Peyer's patch (tissue), 4 donors: ENCODE measurements around the gene HOXD11. TPM values are rescaled to one million over a fixed set of nuclear protein-coding genes. Genes with fewer than 3 reads are reported as not detected.

Source experiments
- DNase-seq, 3 donors: peaks; one replicate each; pipeline ENCODE4 v3.0.0-alpha.2; 2017 to 2019
- H3K27ac ChIP-seq, 4 donors: fragments of 200-600 bp; sonication (generic); one replicate each; pipeline ENCODE4 v1.5.1; 2016 to 2019
- H3K27me3 ChIP-seq, 2 donors: fragments of 200-600 bp; sonication (generic); one replicate each; pipeline ENCODE4 v1.5.1; 2019
- H3K36me3 ChIP-seq, 3 donors: fragments of 200-600 bp; sonication (generic); one replicate each; pipeline ENCODE4 v1.5.1; 2016 to 2019
- H3K4me1 ChIP-seq, 4 donors: fragments of 200-600 bp; sonication (generic); one replicate each; pipeline ENCODE4 v1.5.1; 2016 to 2019
- H3K4me3 ChIP-seq, 4 donors: fragments of 200-600 bp; sonication (generic); 1 replicate in 3 of 4; 2 replicates in 1 of 4; pipeline ENCODE4 v1.5.1; 2016 to 2019; ENCODE audit warnings: mild to moderate bottlenecking in 1 of 4
- H3K9me3 ChIP-seq, 4 donors: fragments of 200-600 bp; sonication (generic); one replicate each; pipeline ENCODE4 v1.5.1; 2016 to 2019; ENCODE audit warnings: mild to moderate bottlenecking in 1 of 4
- CTCF ChIP-seq, 6 experiments: fragments of 450-650 bp in 4 of 6; fragments of 200-600 bp in 2 of 6; sonication (generic) in 1 of 6; IDR thresholded peaks; one replicate each; pipeline ENCODE4 v1.5.1; 2017 to 2019; ENCODE audit warnings: antibody characterized with exemption in 6 of 6, mild to moderate bottlenecking in 3 of 6, moderate library complexity in 1 of 6
- POLR2A ChIP-seq, 2 donors: fragments of 450-650 bp; IDR thresholded peaks; one replicate each; pipeline ENCODE4 v1.5.1; 2017; ENCODE audit warnings: antibody characterized with exemption in 2 of 2, mild to moderate bottlenecking in 2 of 2, moderate library complexity in 2 of 2
- total RNA-seq, 4 donors: library from RNA; depleted of rRNA; stranded (reverse); fragments of >200 nt; gene quantifications; one replicate each; pipeline ENCODE4 v1.1.0, GENCODE V29; 2016

HOXD11 gene
- total RNA-seq, 4 donors from 2014 or later = not detected

DNA sequence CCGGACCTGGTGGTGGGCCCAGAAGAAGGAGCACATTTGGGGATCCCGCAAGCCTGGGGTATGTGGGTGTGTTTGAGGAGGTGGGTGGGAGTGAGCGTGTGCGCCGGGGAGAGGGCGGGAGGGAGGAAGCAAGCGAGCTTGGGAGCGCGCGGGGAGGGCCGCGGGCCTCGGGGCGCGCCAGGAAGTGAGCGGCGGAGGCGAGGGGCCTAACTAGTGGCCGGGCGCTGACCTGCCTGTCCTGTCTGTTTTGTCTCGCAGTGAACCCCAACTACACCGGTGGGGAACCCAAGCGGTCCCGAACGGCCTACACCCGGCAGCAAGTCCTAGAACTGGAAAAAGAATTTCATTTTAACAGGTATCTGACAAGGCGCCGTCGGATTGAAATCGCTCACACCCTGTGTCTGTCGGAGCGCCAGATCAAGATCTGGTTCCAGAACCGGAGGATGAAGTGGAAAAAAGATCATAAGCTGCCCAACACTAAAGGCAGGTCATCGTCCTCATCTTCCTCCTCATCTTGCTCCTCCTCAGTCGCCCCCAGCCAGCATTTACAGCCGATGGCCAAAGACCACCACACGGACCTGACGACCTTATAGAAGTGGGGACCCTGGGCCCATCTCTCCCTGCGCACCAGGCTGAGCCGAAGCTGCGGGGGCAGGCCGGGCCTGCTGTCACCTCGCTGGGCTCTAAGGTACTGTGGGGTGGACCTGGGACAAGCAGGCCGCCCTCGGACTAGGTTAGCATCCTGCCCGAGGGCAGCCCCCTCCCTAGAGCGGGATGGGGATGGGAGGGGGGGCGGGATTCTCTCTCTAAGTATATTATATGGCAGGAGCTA is 45.5 kb downstream of the HOXD11 start:
- H3K27me3 ChIP-seq = no peaks in the 10 kb centered on the region
- peaks cover 0 to 11% (median 0%) of the 10 kb centered on the region in 3 donors for H3K36me3 ChIP-seq
- no peak for DNase-seq
- no peaks in the 10 kb centered on the region for H3K9me3 ChIP-seq
- H3K4me1 ChIP-seq = no peaks in the 10 kb centered on the region
- no peak overlapping the region for H3K27ac ChIP-seq
- TF ChIP-seq POLR2A (IDR thresholded peaks at IDR 0.05) (no peak), CTCF (IDR thresholded peaks at IDR 0.05) (no peak)
- H3K4me3 ChIP-seq = no peak overlapping the region

GRCh38 chr2:176154576-176155252 is 47.6 kb downstream of the HOXD11 start:
- no peaks in the 10 kb centered on the region for H3K27me3 ChIP-seq
- no peak overlapping the region for H3K27ac ChIP-seq
- no peak overlapping the region for H3K4me3 ChIP-seq
- TF ChIP-seq POLR2A (IDR thresholded peaks at IDR 0.05) (no peak), CTCF (IDR thresholded peaks at IDR 0.05) (no peak)
- H3K36me3 ChIP-seq = peaks cover 0 to 11% (median 0%) of the 10 kb centered on the region in 3 donors
- DNase-seq = no peak
- no peaks in the 10 kb centered on the region for H3K9me3 ChIP-seq
- H3K4me1 ChIP-seq = peaks cover 0 to 16% (median 0%) of the 10 kb centered on the region in 4 donors

DNA sequence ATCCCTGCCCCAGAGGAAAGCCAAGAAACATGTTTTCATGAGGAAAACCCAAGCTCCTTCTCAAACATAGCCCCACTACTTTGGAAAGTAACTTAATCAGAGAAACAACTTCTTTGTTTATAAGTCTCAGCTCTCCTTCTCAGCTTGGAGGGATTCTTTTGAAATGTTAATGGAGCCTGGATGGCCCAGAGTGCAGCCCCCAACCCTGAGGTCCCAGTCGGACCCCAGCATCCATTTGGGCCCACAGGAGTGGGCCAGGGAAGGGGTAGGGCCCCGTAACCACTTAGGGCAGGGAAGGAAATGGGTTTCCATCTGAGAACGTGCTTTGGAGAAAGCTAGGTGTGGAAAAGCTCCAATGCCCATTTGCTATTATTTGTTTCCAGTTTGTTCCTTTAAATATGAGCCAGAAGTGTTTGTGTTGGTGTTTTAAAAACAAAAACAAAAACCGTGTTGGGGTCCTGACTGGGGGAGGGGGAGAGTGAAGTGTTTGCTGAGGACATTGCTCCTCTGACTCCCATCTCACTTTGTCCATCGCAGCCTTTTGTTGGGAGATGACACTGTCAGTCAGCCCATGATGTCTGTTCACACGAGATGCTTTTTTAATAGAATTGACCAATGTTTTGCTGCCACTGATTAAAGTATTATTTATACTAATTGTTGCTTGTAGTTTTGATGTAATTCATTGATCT is 48.4 kb downstream of the HOXD11 start:
- DNase-seq = no peak
- no peak for TF ChIP-seq POLR2A (IDR thresholded peaks at IDR 0.05)
- no peak for TF ChIP-seq CTCF (IDR thresholded peaks at IDR 0.05)
- Histone ChIP-seq H3K4me3 (no peak overlapping the region), H3K9me3 (no peaks in the 10 kb centered on the region), H3K27ac (no peak overlapping the region), H3K27me3 (no peaks in the 10 kb centered on the region), H3K36me3 (peaks cover 0 to 11% (median 0%) of the 10 kb centered on the region in 3 donors), H3K4me1 (peaks cover 0 to 23% (median 0%) of the 10 kb centered on the region in 4 donors)

DNA sequence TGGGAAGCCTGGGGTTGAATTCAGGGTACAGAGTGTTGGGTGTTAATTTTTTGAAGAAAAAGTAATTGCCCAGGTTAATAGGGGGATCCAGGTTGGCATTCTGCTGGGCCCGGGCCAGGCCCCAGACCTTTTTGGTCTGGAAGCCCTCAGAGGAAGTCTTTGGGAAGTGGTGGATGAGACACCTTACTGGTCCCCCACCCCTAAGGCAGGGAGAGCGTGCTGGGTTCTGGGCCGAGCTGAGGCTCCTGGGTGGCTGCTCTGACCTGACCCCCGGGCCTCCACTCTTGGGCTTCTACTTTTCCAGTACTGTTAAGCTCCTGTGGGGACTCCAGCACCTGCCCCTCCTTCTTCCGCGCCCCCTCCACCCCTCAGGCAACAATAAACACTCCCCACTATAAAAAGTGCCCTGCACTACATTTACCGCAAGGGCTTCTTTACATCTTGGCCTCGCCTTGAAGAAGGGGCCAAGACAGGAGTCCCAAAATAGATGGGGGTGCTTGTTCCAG is 49.3 kb downstream of the HOXD11 start:
- H3K4me3 ChIP-seq = no peak overlapping the region
- peaks cover 0 to 11% (median 0%) of the 10 kb centered on the region in 3 donors for H3K36me3 ChIP-seq
- no peak overlapping the region for H3K27ac ChIP-seq
- H3K4me1 ChIP-seq = peaks cover 0 to 23% (median 0%) of the 10 kb centered on the region in 4 donors
- no peaks in the 10 kb centered on the region for H3K9me3 ChIP-seq
- TF ChIP-seq POLR2A (IDR thresholded peaks at IDR 0.05) = no peak
- no peak for TF ChIP-seq CTCF (IDR thresholded peaks at IDR 0.05)
- no peaks in the 10 kb centered on the region for H3K27me3 ChIP-seq
- no peak for DNase-seq

GRCh38 chr2:176156807-176157498 is 49.9 kb downstream of the HOXD11 start, which contains the start of gene HOXD3:
TSS of gene HOXD3 (plus strand) at chr2:176157307. CDS start at chr2:176169115, 11,808 bp downstream.
- Histone ChIP-seq H3K36me3 (peaks cover 0 to 11% (median 0%) of the 10 kb centered on the region in 3 donors), H3K27me3 (no peaks in the 10 kb centered on the region), H3K9me3 (no peaks in the 10 kb centered on the region), H3K4me1 (peaks cover 0 to 23% (median 0%) of the 10 kb centered on the region in 4 donors), H3K4me3 (peak within 1 kb of the TSS in 3 of 4 donors; percentile 14 to 62 (median 44)), H3K27ac (peak within 1 kb of the TSS in 1 of 4 donors; percentile 2)
- peak in 1 of 3 donors; percentile 27 for DNase-seq
- TF ChIP-seq CTCF (IDR thresholded peaks at IDR 0.05) (no peak), POLR2A (IDR thresholded peaks at IDR 0.05) (no peak)
